ENCODE results near the gene RALGPS2.

RALGPS2 gene

GRCh38 chr1:178714453-178714852, 10.6 kb upstream of the RALGPS2 start:
- DNase-seq (ENCODE audit: low spot score), result no peak
- in situ Hi-C loops (cut with MboI; ENCODE audit: low sequenced_read_pairs, unreplicated experiment), result no loop called here
- TF ChIP-seq CTCF (IDR thresholded peaks at IDR 0.05; ENCODE audit: borderline replicate concordance, control extremely low read depth, extremely low read depth, insufficient read depth, missing control alignments), result no peak

GRCh38 chr1:178716111-178716510, 8.9 kb upstream of the RALGPS2 start:
- no peak for TF ChIP-seq CTCF (IDR thresholded peaks at IDR 0.05; ENCODE audit: borderline replicate concordance, control extremely low read depth, extremely low read depth, insufficient read depth, missing control alignments)
- DNase-seq (ENCODE audit: low spot score), result no peak
- in situ Hi-C loops (cut with MboI; ENCODE audit: low sequenced_read_pairs, unreplicated experiment), result no loop called here

- no peak for TF ChIP-seq CTCF (IDR thresholded peaks at IDR 0.05; ENCODE audit: borderline replicate concordance, control extremely low read depth, extremely low read depth, insufficient read depth, missing control alignments)
- DNase-seq (ENCODE audit: low spot score), result no peak
- in situ Hi-C loops (cut with MboI; ENCODE audit: low sequenced_read_pairs, unreplicated experiment), result no loop called here
Observed at GRCh38 chr1:178718520-178718919, 6.5 kb upstream of the RALGPS2 start.

GRCh38 chr1:178723546-178723945, 1.5 kb upstream of the RALGPS2 start:
- no peak for TF ChIP-seq CTCF (IDR thresholded peaks at IDR 0.05; ENCODE audit: borderline replicate concordance, control extremely low read depth, extremely low read depth, insufficient read depth, missing control alignments)
- in situ Hi-C loops (cut with MboI; ENCODE audit: low sequenced_read_pairs, unreplicated experiment), result no loop called here
- DNase-seq (ENCODE audit: low spot score), result no peak

- no peak for TF ChIP-seq CTCF (IDR thresholded peaks at IDR 0.05; ENCODE audit: borderline replicate concordance, control extremely low read depth, extremely low read depth, insufficient read depth, missing control alignments)
- no peak for DNase-seq (ENCODE audit: low spot score)
- in situ Hi-C loops (cut with MboI; ENCODE audit: low sequenced_read_pairs, unreplicated experiment), result no loop called here
Observed at GRCh38 chr1:178724376-178724727, 692 bp upstream of the RALGPS2 start.

GRCh38 chr1:178725466-178726086, 532 bp downstream of the RALGPS2 start:
- TF ChIP-seq CTCF (IDR thresholded peaks at IDR 0.05; ENCODE audit: borderline replicate concordance, control extremely low read depth, extremely low read depth, insufficient read depth, missing control alignments), result no peak
- in situ Hi-C loops (cut with MboI; ENCODE audit: low sequenced_read_pairs, unreplicated experiment), result no loop called here
- DNase-seq (ENCODE audit: low spot score), result peak; percentile 38
